HG03460 (cell line): ENCODE results near the gene RASD1.

ENCODE experiments used
- ATAC-seq: cut with Tn5 transposase; IDR thresholded peaks from one replicate; pipeline ENCODE4 v1.9.1; 2021; ENCODE audit not compliant: unreplicated experiment

RASD1 gene

DNA sequence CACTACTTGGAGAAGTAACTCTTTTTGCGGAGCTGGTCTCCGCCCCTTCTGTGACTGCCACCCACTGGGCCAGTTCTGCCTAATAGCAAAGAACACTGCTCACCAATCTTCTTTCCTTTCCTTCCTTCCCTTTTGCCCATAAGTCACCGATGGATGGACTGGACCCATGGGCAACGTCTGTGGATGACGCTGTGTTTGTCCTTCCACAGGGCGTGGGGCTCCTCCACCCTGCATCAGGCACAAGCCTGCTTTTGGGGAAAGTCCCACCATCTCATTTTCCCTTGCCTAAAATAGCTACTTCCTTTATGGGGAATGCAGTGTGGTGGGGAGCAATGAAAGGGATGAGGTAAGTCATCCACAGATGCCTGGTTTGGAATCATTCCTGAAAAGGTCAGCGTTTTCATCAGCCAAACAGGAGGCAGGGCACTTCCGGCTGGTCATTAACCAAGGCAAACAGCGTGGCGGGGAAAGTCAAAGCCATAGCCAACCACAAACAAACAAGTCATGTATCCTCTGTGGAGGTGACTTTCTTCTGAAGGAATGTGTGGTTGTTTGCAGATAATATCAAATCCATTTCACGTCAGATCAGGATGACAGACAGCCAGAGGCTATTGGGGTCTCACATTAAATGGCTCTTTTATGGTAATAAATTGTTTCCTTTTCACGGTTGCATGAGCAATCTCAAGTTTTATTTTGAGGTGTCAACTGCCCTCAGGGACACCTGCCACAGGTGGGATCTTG, 50.1 kb downstream of the RASD1 start:
- no peak for ATAC-seq

DNA sequence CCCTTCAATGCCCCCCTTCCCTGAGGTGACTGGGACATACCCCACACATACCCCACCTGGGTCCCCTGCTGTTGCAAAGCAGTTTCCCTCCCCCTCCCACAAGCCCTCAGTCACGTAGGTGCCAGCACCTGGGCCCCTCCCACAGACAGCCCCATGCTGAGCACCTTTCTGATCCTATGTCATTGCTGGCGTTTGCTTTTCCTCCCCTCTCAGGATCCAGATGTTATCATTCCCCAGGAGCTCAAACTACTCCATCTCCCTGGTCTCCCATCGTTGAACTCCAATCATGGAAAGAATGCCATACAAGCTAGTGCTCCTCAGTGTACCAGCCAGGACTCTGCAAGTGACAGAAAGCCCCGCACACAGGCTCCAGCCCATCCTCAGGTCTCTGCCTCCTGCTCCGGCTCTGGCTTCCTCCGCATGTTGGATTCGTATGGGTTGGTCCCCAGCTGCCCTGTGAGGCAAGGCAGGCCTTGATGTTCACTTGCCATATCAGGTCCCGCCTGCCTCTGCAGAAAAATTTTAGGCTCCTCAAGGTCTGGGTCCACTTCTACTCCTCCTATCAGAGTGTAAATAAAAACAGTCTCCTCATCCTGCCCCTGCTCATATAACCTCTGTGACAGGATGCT, 50.8 kb downstream of the RASD1 start:
- no peak for ATAC-seq
